Osteoblast (primary cell): ENCODE measurements around the gene GCFC2. TPM values are rescaled to one million over a fixed set of nuclear protein-coding genes. Genes with fewer than 3 reads are reported as not detected.

ENCODE experiments used
- DNase-seq: peaks from one replicate; pipeline ENCODE4 v3.0.0; 2011; ENCODE audit warnings: low spot score, mixed read lengths; ENCODE audit not compliant: insufficient read length; ENCODE audit errors: missing footprints
- H2AFZ ChIP-seq: 2 replicates; pipeline ENCODE4 v1.6.0; 2011; ENCODE audit warnings: mild to moderate bottlenecking, low read length
- H3K27ac ChIP-seq: 2 replicates; pipeline ENCODE4 v1.5.1; 2011; ENCODE audit warnings: mild to moderate bottlenecking, low read depth, low read length, moderate library complexity
- H3K27me3 ChIP-seq: 2 replicates; pipeline ENCODE4 v1.6.0; 2012; ENCODE audit warnings: mild to moderate bottlenecking, control low read depth, inconsistent platforms, low read length, moderate library complexity; ENCODE audit not compliant: insufficient read depth
- H3K36me3 ChIP-seq: 2 replicates; pipeline ENCODE4 v1.5.1; 2011; ENCODE audit warnings: mild to moderate bottlenecking, low read length, control low read depth, moderate library complexity; ENCODE audit not compliant: insufficient read depth
- H3K4me1 ChIP-seq: 2 replicates; pipeline ENCODE4 v1.5.1; 2011; ENCODE audit warnings: mild to moderate bottlenecking, low read length, control low read depth, moderate library complexity; ENCODE audit not compliant: insufficient read depth
- H3K4me2 ChIP-seq: 2 replicates; pipeline ENCODE4 v1.6.0; 2011; ENCODE audit warnings: mild to moderate bottlenecking, low read length; ENCODE audit not compliant: insufficient read depth
- H3K4me3 ChIP-seq: fragments of 200-600 bp; sonication (generic); 3 replicates; pipeline ENCODE4 v1.5.1; 2012; ENCODE audit warnings: mild to moderate bottlenecking, low read length, inconsistent platforms; ENCODE audit not compliant: insufficient read depth
- H3K79me2 ChIP-seq: 2 replicates; pipeline ENCODE4 v1.6.0; 2012; ENCODE audit warnings: mild to moderate bottlenecking, low read length, control low read depth, inconsistent platforms; ENCODE audit not compliant: insufficient read depth
- H3K9me3 ChIP-seq: 2 replicates; pipeline ENCODE4 v1.5.1; 2011; ENCODE audit warnings: low read depth, low read length, control low read depth
- H4K20me1 ChIP-seq: 2 replicates; pipeline ENCODE4 v1.6.0; 2012; ENCODE audit warnings: mild to moderate bottlenecking, low read length, control low read depth; ENCODE audit not compliant: insufficient read depth
- total RNA-seq: library from RNA; depleted of rRNA; stranded (reverse); fragments of >200 nt; gene quantifications from 2 replicates; pipeline ENCODE4 v1.2.3, GENCODE V29; 2012
- TF ChIP-seq, protein P1 (sequence below): IDR thresholded peaks from 2 replicates; pipeline ENCODE4 v1.5.1; 2011; ENCODE audit warnings: mild to moderate bottlenecking, low read depth, low read length, moderate library complexity; ENCODE audit errors: extremely low read depth

The GCFC2 gene
- total RNA-seq, 1 donor = 19.5 TPM

DNA sequence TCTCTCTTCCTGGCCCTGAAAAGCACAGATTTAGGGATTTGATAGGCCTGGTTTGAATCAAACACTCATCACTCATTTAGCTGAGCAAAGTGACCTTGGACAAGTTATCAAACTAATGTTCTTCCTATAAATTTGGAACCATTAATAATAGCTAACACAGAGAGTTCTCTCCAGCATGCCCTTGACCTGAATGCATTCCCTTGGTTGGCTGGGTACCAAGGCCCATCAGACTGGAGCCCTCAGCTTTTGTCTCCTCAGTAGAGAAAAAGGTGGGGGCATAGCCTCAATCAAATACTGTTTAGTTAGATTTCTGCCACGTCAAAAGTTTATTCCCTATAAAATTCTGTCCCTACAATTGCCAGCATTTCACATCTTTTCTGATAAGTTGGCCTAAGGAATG is 77.9 kb downstream of the GCFC2 start:
- H3K27me3 ChIP-seq = peaks cover 12% of the 10 kb centered on the region
- TF ChIP-seq, protein P1, sequence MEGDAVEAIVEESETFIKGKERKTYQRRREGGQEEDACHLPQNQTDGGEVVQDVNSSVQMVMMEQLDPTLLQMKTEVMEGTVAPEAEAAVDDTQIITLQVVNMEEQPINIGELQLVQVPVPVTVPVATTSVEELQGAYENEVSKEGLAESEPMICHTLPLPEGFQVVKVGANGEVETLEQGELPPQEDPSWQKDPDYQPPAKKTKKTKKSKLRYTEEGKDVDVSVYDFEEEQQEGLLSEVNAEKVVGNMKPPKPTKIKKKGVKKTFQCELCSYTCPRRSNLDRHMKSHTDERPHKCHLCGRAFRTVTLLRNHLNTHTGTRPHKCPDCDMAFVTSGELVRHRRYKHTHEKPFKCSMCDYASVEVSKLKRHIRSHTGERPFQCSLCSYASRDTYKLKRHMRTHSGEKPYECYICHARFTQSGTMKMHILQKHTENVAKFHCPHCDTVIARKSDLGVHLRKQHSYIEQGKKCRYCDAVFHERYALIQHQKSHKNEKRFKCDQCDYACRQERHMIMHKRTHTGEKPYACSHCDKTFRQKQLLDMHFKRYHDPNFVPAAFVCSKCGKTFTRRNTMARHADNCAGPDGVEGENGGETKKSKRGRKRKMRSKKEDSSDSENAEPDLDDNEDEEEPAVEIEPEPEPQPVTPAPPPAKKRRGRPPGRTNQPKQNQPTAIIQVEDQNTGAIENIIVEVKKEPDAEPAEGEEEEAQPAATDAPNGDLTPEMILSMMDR = no peak
- no peak overlapping the region for H3K27ac ChIP-seq
- DNase-seq = no peak
- H3K9me3 ChIP-seq = no peaks in the 10 kb centered on the region
- H3K79me2 ChIP-seq = no peaks in the 10 kb centered on the region
- H3K36me3 ChIP-seq = no peaks in the 10 kb centered on the region
- H3K4me3 ChIP-seq = no peak overlapping the region
- no peak overlapping the region for H2AFZ ChIP-seq
- peaks cover 5% of the 10 kb centered on the region for H3K4me1 ChIP-seq
- H3K4me2 ChIP-seq = no peak overlapping the region
- no peaks in the 10 kb centered on the region for H4K20me1 ChIP-seq

DNA sequence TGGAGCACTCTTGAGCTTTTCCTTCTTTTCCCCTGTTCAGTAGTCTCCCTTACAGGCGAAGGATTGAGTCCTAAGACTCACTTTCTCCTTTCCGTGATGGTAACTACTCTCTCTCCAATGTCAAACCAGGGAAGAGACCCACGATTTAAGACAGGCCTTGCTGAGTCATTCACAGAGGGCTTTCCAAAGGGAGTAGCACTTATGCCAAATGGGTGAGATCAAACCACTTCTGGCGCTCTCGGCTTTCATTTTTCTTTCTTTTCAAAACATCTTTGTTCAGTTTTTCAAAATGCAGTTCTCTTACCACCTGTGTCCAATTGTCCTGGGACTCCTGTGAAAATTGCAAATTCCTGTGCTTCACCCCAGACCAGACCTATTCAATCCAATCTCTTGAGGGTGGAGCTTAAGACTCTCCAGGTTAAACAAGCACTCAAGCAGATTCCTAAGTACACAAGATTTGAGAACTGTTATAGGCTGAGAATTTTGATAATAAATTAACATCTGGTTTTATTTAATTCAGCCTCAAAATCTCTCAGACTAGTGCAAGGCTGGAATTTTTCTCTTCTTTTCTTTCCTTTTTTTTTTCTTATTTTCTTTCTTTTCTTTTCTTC is 78.5 kb downstream of the GCFC2 start:
- Histone ChIP-seq H3K36me3 (no peaks in the 10 kb centered on the region), H3K27ac (no peak overlapping the region), H3K4me1 (peaks cover 5% of the 10 kb centered on the region), H4K20me1 (no peaks in the 10 kb centered on the region), H3K27me3 (peaks cover 7% of the 10 kb centered on the region), H3K4me3 (no peak overlapping the region), H3K79me2 (no peaks in the 10 kb centered on the region), H3K9me3 (no peaks in the 10 kb centered on the region), H3K4me2 (peak overlapping the region; percentile 24), H2AFZ (peak overlapping the region; percentile 19)
- no peak for DNase-seq
- TF ChIP-seq, protein P1 = no peak

DNA sequence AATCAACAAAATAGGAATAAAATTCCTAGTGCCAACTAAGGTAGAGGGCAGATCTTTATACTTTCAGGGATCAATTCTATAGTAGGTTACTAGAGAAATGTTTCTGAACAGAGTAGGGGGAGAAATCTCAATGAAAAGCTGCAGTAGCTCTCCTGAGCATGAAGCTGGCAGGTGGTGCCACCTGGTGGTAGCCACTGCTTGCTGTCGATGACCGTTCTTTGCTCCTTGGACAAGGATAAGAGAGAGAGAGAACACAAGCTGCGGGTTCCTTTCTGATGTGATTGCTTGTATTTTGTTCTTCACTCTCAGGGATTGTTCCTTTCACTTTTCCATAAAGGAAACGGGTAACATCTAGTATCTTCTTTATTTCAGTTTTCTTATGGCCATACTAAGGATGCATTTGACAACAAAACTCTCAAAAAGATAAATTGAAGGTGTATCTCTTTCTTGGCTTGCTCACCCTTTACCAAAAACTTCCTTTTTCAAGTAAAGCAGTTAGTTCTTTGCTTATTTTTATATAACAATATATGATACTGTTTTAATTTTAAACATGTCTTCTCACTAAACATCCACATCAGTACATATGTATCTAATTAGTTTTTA is 82.7 kb downstream of the GCFC2 start:
- H4K20me1 ChIP-seq = no peaks in the 10 kb centered on the region
- no peak overlapping the region for H2AFZ ChIP-seq
- TF ChIP-seq, protein P1 = peak; percentile 99
- no peak overlapping the region for H3K4me3 ChIP-seq
- no peaks in the 10 kb centered on the region for H3K36me3 ChIP-seq
- H3K4me2 ChIP-seq = no peak overlapping the region
- peaks cover 6% of the 10 kb centered on the region for H3K4me1 ChIP-seq
- H3K27me3 ChIP-seq = peaks cover 4% of the 10 kb centered on the region
- no peaks in the 10 kb centered on the region for H3K79me2 ChIP-seq
- peak; percentile 87 for DNase-seq
- no peak overlapping the region for H3K27ac ChIP-seq
- no peaks in the 10 kb centered on the region for H3K9me3 ChIP-seq

DNA sequence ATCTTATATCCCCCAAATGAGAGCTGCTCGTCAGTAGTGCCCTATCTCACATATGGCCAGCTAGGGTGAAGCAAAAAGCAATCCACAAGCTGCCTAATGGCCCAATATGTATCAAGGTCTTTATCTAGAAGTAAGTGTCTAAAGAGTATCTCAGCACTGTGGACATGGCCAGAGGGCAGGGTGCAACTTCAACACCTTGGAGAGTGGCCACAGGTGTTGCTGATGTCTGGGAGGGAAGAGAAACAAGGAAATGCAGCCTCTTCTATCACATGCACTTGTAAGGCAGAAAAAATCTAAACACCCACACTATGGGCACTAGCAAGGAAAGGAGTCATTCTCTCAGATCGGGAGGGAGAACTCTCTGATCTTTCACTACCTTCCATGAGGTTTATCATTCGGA is 87.8 kb downstream of the GCFC2 start:
- Histone ChIP-seq H2AFZ (no peak overlapping the region), H3K36me3 (no peaks in the 10 kb centered on the region), H3K79me2 (no peaks in the 10 kb centered on the region), H3K4me2 (no peak overlapping the region), H3K4me1 (peaks cover 22% of the 10 kb centered on the region), H3K9me3 (no peaks in the 10 kb centered on the region), H4K20me1 (no peaks in the 10 kb centered on the region), H3K27me3 (peaks cover 4% of the 10 kb centered on the region), H3K27ac (no peak overlapping the region), H3K4me3 (no peak overlapping the region)
- TF ChIP-seq, protein P1 = no peak
- no peak for DNase-seq
